NT2/D1 (cell line): Measurements from ENCODE around the gene WDR20.

ENCODE experiments used
- DNase-seq: peaks from one replicate; pipeline ENCODE4 v3.0.0-alpha.2; 2011; ENCODE audit warnings: low read depth, low spot score
- H3K27me3 ChIP-seq: 2 replicates; pipeline ENCODE4 v1.6.0; 2011; ENCODE audit warnings: mild to moderate bottlenecking; ENCODE audit not compliant: insufficient read length, insufficient read depth
- H3K36me3 ChIP-seq: 2 replicates; pipeline ENCODE4 v1.6.1; 2011; ENCODE audit warnings: mild to moderate bottlenecking, low read length, mixed read lengths; ENCODE audit not compliant: insufficient read depth, insufficient read length
- H3K4me1 ChIP-seq: 2 replicates; pipeline ENCODE4 v1.5.1; 2011; ENCODE audit not compliant: insufficient read depth, insufficient read length
- H3K4me3 ChIP-seq: 2 replicates; pipeline ENCODE4 v1.5.1; 2011; ENCODE audit warnings: low read depth; ENCODE audit not compliant: insufficient read length
- H3K9ac ChIP-seq: 2 replicates; pipeline ENCODE4 v1.6.0; 2011; ENCODE audit warnings: low read depth; ENCODE audit not compliant: insufficient read length
- H3K9me3 ChIP-seq: 2 replicates; pipeline ENCODE4 v1.5.1; 2011; ENCODE audit warnings: mild to moderate bottlenecking, low read length; ENCODE audit not compliant: insufficient read depth
- SUZ12 ChIP-seq: IDR thresholded peaks from 2 replicates; pipeline ENCODE4 v1.6.1; 2011; ENCODE audit not compliant: insufficient read length, insufficient read depth; ENCODE audit errors: extremely low read depth
- YY1 ChIP-seq: IDR thresholded peaks from 2 replicates; pipeline ENCODE4 v1.6.1; 2011; ENCODE audit not compliant: insufficient read length, insufficient read depth
- ZNF274 ChIP-seq: IDR thresholded peaks from 2 replicates; pipeline ENCODE4 v1.6.1; 2011; ENCODE audit warnings: mild to moderate bottlenecking, low read depth, low read length

WDR20 gene

DNA sequence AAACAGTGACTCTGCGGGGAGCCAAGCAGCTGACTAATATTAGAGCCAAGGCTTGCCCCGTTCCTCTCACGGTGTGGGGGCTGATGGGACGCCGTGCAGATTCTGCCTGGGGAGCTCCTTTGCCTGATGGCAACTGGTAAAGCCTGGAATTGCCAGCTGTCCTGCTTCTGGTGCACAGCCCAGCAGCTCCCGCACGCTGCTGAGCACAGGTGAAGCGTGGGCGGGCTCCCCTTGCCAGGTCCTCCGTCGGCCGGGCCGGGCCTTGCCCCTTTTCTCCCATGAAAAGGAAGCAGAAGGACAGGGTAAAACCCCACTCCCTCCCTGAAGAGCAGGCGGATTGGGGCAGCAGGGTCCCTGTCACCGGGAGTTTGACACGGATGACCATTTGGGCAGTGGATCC lies 79.0 kb downstream of the WDR20 start:
- TF ChIP-seq ZNF274 (no peak), YY1 (no peak), SUZ12 (no peak)

DNA sequence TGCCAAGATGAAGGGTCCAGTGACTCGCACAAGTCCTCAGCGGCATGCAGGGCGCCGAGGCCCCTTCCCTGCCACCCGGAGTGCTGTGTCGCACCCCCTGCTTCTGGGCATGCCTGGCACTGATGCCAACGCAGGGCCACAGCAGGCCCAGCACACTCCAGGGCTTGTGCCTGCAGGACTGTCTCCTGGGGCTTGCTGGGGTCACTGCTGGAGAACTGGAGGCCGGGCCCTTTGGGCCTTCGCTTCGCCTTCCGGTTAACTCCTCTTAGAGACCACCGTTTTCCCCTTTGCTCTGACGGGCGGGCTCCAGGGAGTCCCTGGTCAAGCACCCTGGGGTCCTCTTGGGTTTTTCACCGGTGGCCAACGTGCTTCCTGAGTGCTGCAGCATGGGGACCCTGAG lies 79.6 kb downstream of the WDR20 start:
- DNase-seq = no peak
- peaks cover 5% of the 10 kb centered on the region for H3K4me1 ChIP-seq
- H3K9ac ChIP-seq = no peak overlapping the region
- H3K9me3 ChIP-seq = no peaks in the 10 kb centered on the region
- TF ChIP-seq ZNF274 = no peak
- TF ChIP-seq SUZ12 = no peak
- TF ChIP-seq YY1 = no peak
- peaks cover 38% of the 10 kb centered on the region for H3K36me3 ChIP-seq
- no peaks in the 10 kb centered on the region for H3K27me3 ChIP-seq
- no peak overlapping the region for H3K4me3 ChIP-seq

More for the DNA sequence above, 79.0 kb downstream of the WDR20 start:
- Histone ChIP-seq H3K9ac (no peak overlapping the region), H3K4me1 (peaks cover 7% of the 10 kb centered on the region), H3K27me3 (no peaks in the 10 kb centered on the region), H3K36me3 (peaks cover 40% of the 10 kb centered on the region), H3K4me3 (no peak overlapping the region), H3K9me3 (no peaks in the 10 kb centered on the region)
- DNase-seq = no peak

GRCh38 chr14:102220031-102220430 lies 80.3 kb downstream of the WDR20 start:
- no peaks in the 10 kb centered on the region for H3K9me3 ChIP-seq
- H3K4me3 ChIP-seq = no peak overlapping the region
- no peak overlapping the region for H3K9ac ChIP-seq
- peaks cover 5% of the 10 kb centered on the region for H3K4me1 ChIP-seq
- no peaks in the 10 kb centered on the region for H3K27me3 ChIP-seq
- peaks cover 38% of the 10 kb centered on the region for H3K36me3 ChIP-seq
- DNase-seq = no peak
- TF ChIP-seq SUZ12 (no peak), ZNF274 (no peak), YY1 (no peak)

GRCh38 chr14:102221026-102221425 lies 81.3 kb downstream of the WDR20 start:
- TF ChIP-seq YY1 = no peak
- TF ChIP-seq ZNF274 = no peak
- no peak for TF ChIP-seq SUZ12
- no peak overlapping the region for H3K9ac ChIP-seq
- no peak for DNase-seq

GRCh38 chr14:102222009-102222575 lies 82.4 kb downstream of the WDR20 start:
- peaks cover 7% of the 10 kb centered on the region for H3K4me1 ChIP-seq
- DNase-seq = no peak
- no peak overlapping the region for H3K9ac ChIP-seq
- H3K4me3 ChIP-seq = no peak overlapping the region
- no peak for TF ChIP-seq YY1
- TF ChIP-seq SUZ12 = no peak
- no peak for TF ChIP-seq ZNF274
- no peaks in the 10 kb centered on the region for H3K27me3 ChIP-seq
- H3K36me3 ChIP-seq = peaks cover 38% of the 10 kb centered on the region
- H3K9me3 ChIP-seq = no peaks in the 10 kb centered on the region

More at GRCh38 chr14:102221026-102221425, 81.3 kb downstream of the WDR20 start:
- Histone ChIP-seq H3K4me1 (peaks cover 5% of the 10 kb centered on the region), H3K9me3 (no peaks in the 10 kb centered on the region), H3K27me3 (no peaks in the 10 kb centered on the region), H3K4me3 (no peak overlapping the region), H3K36me3 (peaks cover 38% of the 10 kb centered on the region)

DNA sequence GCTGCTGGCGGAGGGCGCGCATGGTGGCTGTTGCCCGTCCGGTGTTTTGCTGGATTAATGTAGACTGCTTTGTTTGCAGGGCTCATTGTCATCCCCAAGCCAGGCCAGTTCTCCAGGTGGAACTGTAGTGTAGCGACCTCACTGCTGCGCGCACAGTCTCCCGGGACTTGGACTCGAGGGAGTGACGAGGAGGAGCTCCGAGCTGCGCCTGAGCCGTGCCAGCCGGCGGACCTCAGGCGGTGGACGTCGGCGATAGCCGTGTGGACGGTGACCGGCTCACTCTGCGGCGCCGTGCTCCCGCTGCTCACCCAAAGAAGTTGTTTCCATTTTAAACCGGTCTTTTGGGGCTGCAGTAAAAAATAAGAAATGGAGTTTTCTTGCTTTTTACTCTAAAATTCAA lies 83.1 kb downstream of the WDR20 start:
- no peak for TF ChIP-seq YY1
- TF ChIP-seq SUZ12 = no peak
- TF ChIP-seq ZNF274 = no peak
- Histone ChIP-seq H3K36me3 (peaks cover 32% of the 10 kb centered on the region), H3K4me3 (no peak overlapping the region), H3K27me3 (no peaks in the 10 kb centered on the region), H3K9ac (no peak overlapping the region), H3K4me1 (peaks cover 7% of the 10 kb centered on the region), H3K9me3 (no peaks in the 10 kb centered on the region)
- DNase-seq = no peak

- no peak for DNase-seq
- peaks cover 7% of the 10 kb centered on the region for H3K4me1 ChIP-seq
- no peak overlapping the region for H3K9ac ChIP-seq
- H3K9me3 ChIP-seq = no peaks in the 10 kb centered on the region
- H3K36me3 ChIP-seq = peaks cover 27% of the 10 kb centered on the region
- no peaks in the 10 kb centered on the region for H3K27me3 ChIP-seq
- TF ChIP-seq SUZ12 (no peak), ZNF274 (no peak), YY1 (no peak)
- no peak overlapping the region for H3K4me3 ChIP-seq
Observed at GRCh38 chr14:102223682-102224081, 84.0 kb downstream of the WDR20 start.
